Measurements from ENCODE around the gene AP4B1.

AP4B1 gene

GRCh38 chr1:113895098-113895497 lies 9.5 kb downstream of the AP4B1 start:
- Histone ChIP-seq H3K79me2 (ENCODE audit: control insufficient read depth, insufficient read depth, low read length, unreplicated experiment) (no peaks in the 10 kb centered on the region), H3K4me3 (ENCODE audit: low read depth, low read length) (no peak overlapping the region), H3K36me3 (ENCODE audit: insufficient read depth, low read length) (peaks cover 9% of the 10 kb centered on the region), H3K27ac (ENCODE audit: low read depth, low read length) (no peak overlapping the region), H2AFZ (ENCODE audit: low read length, unreplicated experiment) (no peak overlapping the region), H3K4me1 (ENCODE audit: control insufficient read depth, insufficient read depth, low read length, unreplicated experiment) (no peaks in the 10 kb centered on the region), H3K27me3 (ENCODE audit: insufficient read depth, low read length) (no peaks in the 10 kb centered on the region)

DNA sequence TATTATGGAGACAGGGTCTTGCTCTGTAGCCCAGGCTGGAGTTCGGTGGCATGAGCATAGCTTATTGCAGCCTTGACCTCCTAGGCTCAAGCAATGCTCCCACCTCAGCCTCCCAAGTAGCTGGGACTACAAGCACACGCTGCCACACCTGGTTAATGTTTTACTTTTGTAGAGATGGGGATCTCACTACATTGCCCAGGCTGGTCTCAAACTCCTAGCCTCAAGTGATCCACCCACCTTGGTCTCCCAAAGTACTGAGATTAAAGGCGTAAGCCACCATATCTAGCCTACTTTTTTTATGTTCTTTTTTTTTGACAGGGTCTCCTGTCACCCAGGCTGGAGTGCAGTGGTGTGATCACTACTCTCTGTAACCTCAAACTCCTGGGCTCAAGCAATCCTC lies 11.3 kb downstream of the AP4B1 start:
- Histone ChIP-seq H2AFZ (ENCODE audit: low read length, unreplicated experiment) (no peak overlapping the region), H3K27ac (ENCODE audit: low read depth, low read length) (no peak overlapping the region), H3K4me3 (ENCODE audit: low read depth, low read length) (no peak overlapping the region), H3K36me3 (ENCODE audit: insufficient read depth, low read length) (peaks cover 5% of the 10 kb centered on the region), H3K27me3 (ENCODE audit: insufficient read depth, low read length) (no peaks in the 10 kb centered on the region), H3K79me2 (ENCODE audit: control insufficient read depth, insufficient read depth, low read length, unreplicated experiment) (no peaks in the 10 kb centered on the region), H3K4me1 (ENCODE audit: control insufficient read depth, insufficient read depth, low read length, unreplicated experiment) (no peaks in the 10 kb centered on the region)

DNA sequence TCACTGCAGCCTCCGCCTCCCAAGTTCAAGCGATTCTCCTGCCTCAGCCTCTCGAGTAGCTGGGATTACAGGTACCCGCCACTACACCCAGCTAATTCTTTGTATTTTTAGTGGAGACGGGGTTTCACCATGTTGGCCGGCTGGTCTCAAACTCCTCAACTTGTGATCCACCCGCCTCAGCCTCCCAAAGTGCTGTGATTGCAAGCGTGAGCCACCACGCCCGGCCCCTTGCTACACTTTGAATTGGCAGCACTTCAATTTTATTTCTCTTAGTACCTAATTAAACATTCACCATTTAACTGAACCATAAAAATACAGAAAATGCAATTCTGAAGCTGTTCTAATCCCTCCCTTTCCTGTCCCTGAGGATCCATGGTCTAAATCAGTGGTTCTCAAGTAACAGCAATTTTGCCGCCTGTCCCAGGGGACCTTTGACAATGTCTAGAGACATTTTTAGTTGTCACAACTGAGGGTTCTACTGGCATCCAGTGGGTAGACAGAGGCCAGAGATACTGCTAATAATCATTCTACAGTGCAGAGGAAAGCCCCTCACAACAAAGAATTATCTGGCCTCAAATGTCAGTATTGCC lies 12.9 kb downstream of the AP4B1 start:
- H3K27ac ChIP-seq (ENCODE audit: low read depth, low read length) = no peak overlapping the region
- peaks cover 5% of the 10 kb centered on the region; the same call in 1 of the 2 replicates for H3K36me3 ChIP-seq (ENCODE audit: insufficient read depth, low read length)
- no peaks in the 10 kb centered on the region for H3K79me2 ChIP-seq (ENCODE audit: control insufficient read depth, insufficient read depth, low read length, unreplicated experiment)
- no peak overlapping the region for H3K4me3 ChIP-seq (ENCODE audit: low read depth, low read length)
- H3K27me3 ChIP-seq (ENCODE audit: insufficient read depth, low read length) = no peaks in the 10 kb centered on the region
- no peak overlapping the region for H2AFZ ChIP-seq (ENCODE audit: low read length, unreplicated experiment)
- H3K4me1 ChIP-seq (ENCODE audit: control insufficient read depth, insufficient read depth, low read length, unreplicated experiment) = peaks cover 4% of the 10 kb centered on the region

GRCh38 chr1:113890816-113891215 lies 13.8 kb downstream of the AP4B1 start:
- Histone ChIP-seq H3K27ac (ENCODE audit: low read depth, low read length) (no peak overlapping the region), H3K79me2 (ENCODE audit: control insufficient read depth, insufficient read depth, low read length, unreplicated experiment) (no peaks in the 10 kb centered on the region), H3K4me3 (ENCODE audit: low read depth, low read length) (no peak overlapping the region), H3K4me1 (ENCODE audit: control insufficient read depth, insufficient read depth, low read length, unreplicated experiment) (peaks cover 4% of the 10 kb centered on the region), H3K36me3 (ENCODE audit: insufficient read depth, low read length) (peaks cover 5% of the 10 kb centered on the region; the same call in 1 of the 2 replicates), H3K27me3 (ENCODE audit: insufficient read depth, low read length) (no peaks in the 10 kb centered on the region), H2AFZ (ENCODE audit: low read length, unreplicated experiment) (no peak overlapping the region)

DNA sequence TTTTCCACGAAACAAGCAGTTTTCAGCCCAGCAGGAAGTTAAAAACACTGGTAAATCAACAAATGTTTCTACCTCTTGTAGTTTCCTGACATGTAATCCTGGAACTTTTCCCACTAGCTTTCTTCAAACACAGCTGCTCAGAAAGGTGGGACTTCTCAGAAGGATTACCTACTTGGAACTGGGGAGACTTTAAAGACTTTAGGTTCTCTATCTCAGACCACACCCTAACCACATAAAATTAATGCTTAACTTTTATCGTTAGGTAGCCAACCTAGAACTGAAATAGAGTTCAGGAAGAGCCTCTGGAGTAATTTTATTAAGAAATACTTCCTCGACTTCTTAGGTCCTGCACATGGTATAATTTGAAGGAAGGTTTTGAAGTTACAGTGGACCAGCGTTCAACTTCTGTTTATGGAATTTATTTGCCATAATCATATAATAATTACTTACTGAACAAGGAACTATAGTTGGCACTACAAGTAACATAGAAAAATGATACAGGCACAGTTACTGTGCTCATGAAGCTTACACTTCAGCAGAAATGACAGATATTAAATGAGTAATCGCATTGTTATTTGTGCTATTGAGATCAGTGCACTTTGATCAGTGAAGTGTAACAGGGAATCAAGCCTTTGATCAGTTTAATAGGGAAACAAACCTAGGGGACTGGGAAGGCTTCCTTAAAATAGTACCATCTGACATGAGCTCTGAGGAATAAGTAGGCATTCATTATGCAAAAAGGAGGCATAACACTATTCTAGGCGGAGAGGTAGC lies 17.0 kb downstream of the AP4B1 start, which contains the start of gene BCL2L15:
BCL2L15 (minus strand) TSS at position 180 of the 774 bp plus-strand sequence. CDS start 206 bp downstream, outside the sequence.
- H2AFZ ChIP-seq (ENCODE audit: low read length, unreplicated experiment) = no peak within 1 kb of the TSS
- H3K36me3 ChIP-seq (ENCODE audit: insufficient read depth, low read length) = no peaks in the 10 kb centered on the region
- no peak within 1 kb of the TSS for H3K27ac ChIP-seq (ENCODE audit: low read depth, low read length)
- no peaks in the 10 kb centered on the region for H3K27me3 ChIP-seq (ENCODE audit: insufficient read depth, low read length)
- H3K4me1 ChIP-seq (ENCODE audit: control insufficient read depth, insufficient read depth, low read length, unreplicated experiment) = peaks cover 4% of the 10 kb centered on the region
- H3K79me2 ChIP-seq (ENCODE audit: control insufficient read depth, insufficient read depth, low read length, unreplicated experiment) = no peaks in the 10 kb centered on the region
- no peak within 1 kb of the TSS for H3K4me3 ChIP-seq (ENCODE audit: low read depth, low read length)

DNA sequence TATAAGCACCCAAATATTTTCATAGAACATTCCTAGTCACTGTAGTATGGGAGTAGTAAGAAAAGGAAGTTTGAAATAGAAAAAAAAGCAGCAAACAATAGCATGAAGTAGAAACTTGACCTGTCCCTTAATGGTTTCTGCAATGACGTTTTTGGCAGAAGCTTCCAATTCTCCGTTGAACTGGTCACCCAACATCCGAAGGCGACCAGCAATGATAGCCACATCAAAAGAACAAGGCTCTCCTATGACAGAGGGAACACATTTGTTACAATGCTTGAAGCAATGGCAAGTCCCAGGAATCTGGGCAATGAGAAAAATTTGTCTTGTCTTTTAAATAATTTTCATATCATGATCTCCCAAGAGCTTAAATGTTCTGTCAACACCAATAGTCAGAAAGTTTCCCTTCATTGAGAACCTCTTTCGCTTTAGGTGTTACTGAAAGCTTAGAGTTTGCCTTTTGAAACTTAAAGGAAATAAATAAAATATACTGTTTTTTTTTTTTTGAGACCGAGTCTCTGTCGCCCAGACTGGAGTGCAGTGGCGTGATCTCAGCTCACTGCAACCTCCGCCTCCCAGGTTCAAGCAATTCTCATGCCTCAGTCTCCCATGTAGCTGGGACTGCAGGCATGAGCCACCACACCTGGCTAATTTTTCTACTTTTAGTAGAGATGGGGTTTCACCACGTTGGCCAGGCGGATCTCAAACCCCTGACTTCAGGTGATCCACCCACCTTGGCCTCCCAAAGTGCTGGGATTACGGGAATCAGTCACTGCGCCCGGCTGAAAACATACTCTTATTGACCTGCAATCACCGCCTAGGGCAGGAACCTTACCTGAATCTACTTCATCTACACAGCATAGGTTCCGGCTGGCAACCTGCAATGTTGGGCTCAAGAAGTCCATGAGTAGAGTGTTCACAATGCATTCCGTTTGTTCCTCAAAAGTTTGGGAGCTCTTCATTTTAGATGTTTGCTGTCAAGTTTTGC lies 17.9 kb downstream of the AP4B1 start:
- Histone ChIP-seq H3K79me2 (ENCODE audit: control insufficient read depth, insufficient read depth, low read length, unreplicated experiment) (no peaks in the 10 kb centered on the region), H3K4me3 (ENCODE audit: low read depth, low read length) (no peak overlapping the region), H3K27me3 (ENCODE audit: insufficient read depth, low read length) (no peaks in the 10 kb centered on the region), H3K27ac (ENCODE audit: low read depth, low read length) (no peak overlapping the region), H3K4me1 (ENCODE audit: control insufficient read depth, insufficient read depth, low read length, unreplicated experiment) (peaks cover 4% of the 10 kb centered on the region), H2AFZ (ENCODE audit: low read length, unreplicated experiment) (no peak overlapping the region), H3K36me3 (ENCODE audit: insufficient read depth, low read length) (no peaks in the 10 kb centered on the region)

- H3K27ac ChIP-seq (ENCODE audit: low read depth, low read length) = no peak overlapping the region
These were observed 22.9 kb downstream of the AP4B1 start for GRCh38 chr1:113881661-113882060.

GRCh38 chr1:113879739-113880038 lies 24.9 kb downstream of the AP4B1 start:
- H3K36me3 ChIP-seq (ENCODE audit: insufficient read depth, low read length) = no peaks in the 10 kb centered on the region
- H3K27ac ChIP-seq (ENCODE audit: low read depth, low read length) = no peak overlapping the region
- no peaks in the 10 kb centered on the region for H3K79me2 ChIP-seq (ENCODE audit: control insufficient read depth, insufficient read depth, low read length, unreplicated experiment)
- no peak overlapping the region for H3K4me3 ChIP-seq (ENCODE audit: low read depth, low read length)
- no peaks in the 10 kb centered on the region for H3K4me1 ChIP-seq (ENCODE audit: control insufficient read depth, insufficient read depth, low read length, unreplicated experiment)
- no peak overlapping the region for H2AFZ ChIP-seq (ENCODE audit: low read length, unreplicated experiment)
- no peaks in the 10 kb centered on the region for H3K27me3 ChIP-seq (ENCODE audit: insufficient read depth, low read length)

More at GRCh38 chr1:113881661-113882060, 22.9 kb downstream of the AP4B1 start:
- Histone ChIP-seq H3K79me2 (ENCODE audit: control insufficient read depth, insufficient read depth, low read length, unreplicated experiment) (no peaks in the 10 kb centered on the region), H3K4me3 (ENCODE audit: low read depth, low read length) (no peak overlapping the region), H2AFZ (ENCODE audit: low read length, unreplicated experiment) (no peak overlapping the region), H3K27me3 (ENCODE audit: insufficient read depth, low read length) (no peaks in the 10 kb centered on the region), H3K36me3 (ENCODE audit: insufficient read depth, low read length) (no peaks in the 10 kb centered on the region), H3K4me1 (ENCODE audit: control insufficient read depth, insufficient read depth, low read length, unreplicated experiment) (no peaks in the 10 kb centered on the region)

DNA sequence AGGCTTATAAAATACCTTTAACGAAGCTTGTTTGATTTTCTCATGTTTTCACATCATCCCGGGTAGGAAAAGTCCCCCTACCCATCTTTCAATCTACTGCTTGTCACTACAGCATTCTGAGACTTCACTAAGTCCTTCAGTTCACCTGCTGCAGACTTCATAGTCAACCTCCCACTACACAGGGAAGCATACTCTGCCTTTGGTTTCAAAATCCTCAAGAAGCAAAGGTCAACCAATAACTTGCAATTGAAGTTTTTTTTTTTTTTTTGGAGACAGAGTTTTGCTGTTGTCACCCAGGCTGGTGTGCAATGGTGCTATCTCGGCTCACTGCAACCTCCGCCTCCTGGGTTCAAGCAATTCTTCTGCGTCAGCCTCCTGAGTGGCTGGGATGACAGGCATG lies 28.4 kb downstream of the AP4B1 start:
- Histone ChIP-seq H3K4me3 (ENCODE audit: low read depth, low read length) (no peak overlapping the region), H3K4me1 (ENCODE audit: control insufficient read depth, insufficient read depth, low read length, unreplicated experiment) (peaks cover 3% of the 10 kb centered on the region), H3K79me2 (ENCODE audit: control insufficient read depth, insufficient read depth, low read length, unreplicated experiment) (no peaks in the 10 kb centered on the region), H2AFZ (ENCODE audit: low read length, unreplicated experiment) (no peak overlapping the region), H3K36me3 (ENCODE audit: insufficient read depth, low read length) (no peaks in the 10 kb centered on the region), H3K27me3 (ENCODE audit: insufficient read depth, low read length) (no peaks in the 10 kb centered on the region), H3K27ac (ENCODE audit: low read depth, low read length) (no peak overlapping the region)

DNA sequence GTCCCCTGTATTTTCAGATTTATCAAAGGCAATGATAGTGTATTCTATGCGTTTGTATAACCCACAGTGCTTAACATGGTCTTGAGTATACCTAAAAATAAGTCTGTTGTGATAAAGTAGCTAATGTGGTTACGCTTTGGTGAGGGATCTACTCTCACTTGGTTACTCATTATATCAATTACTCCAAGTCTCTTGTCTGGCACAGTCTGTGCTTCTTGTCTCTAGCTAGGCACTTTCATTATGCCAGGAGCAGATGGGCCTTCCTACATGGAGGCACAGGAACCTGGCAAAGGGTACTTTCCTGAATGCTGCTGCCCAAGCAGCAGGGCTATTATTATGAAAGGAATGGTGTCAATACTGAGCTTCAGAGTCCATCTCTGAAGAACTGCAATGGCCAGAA lies 28.9 kb downstream of the AP4B1 start:
- Histone ChIP-seq H2AFZ (ENCODE audit: low read length, unreplicated experiment) (no peak overlapping the region), H3K27me3 (ENCODE audit: insufficient read depth, low read length) (no peaks in the 10 kb centered on the region), H3K4me1 (ENCODE audit: control insufficient read depth, insufficient read depth, low read length, unreplicated experiment) (peaks cover 3% of the 10 kb centered on the region), H3K79me2 (ENCODE audit: control insufficient read depth, insufficient read depth, low read length, unreplicated experiment) (no peaks in the 10 kb centered on the region), H3K27ac (ENCODE audit: low read depth, low read length) (no peak overlapping the region), H3K4me3 (ENCODE audit: low read depth, low read length) (no peak overlapping the region), H3K36me3 (ENCODE audit: insufficient read depth, low read length) (no peaks in the 10 kb centered on the region)
